ENCODE results near the gene CDC23.

CDC23 gene

DNA sequence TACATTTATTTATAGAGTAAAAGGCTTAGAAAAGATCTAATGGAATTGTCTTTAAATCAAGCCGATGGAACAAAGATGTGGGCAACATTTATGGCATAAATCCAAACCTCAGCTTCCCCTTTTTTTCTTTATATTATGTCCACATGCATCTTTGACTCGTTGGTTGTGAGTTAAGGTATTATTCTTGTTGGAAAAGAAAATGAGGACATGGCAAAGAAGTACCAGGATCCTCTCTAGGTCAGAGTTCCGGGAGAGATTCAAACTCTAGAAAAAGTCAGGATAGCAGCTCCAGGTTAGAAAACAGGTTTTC lies 73.4 kb downstream of the CDC23 start:
- DNase-seq, result no peak

DNA sequence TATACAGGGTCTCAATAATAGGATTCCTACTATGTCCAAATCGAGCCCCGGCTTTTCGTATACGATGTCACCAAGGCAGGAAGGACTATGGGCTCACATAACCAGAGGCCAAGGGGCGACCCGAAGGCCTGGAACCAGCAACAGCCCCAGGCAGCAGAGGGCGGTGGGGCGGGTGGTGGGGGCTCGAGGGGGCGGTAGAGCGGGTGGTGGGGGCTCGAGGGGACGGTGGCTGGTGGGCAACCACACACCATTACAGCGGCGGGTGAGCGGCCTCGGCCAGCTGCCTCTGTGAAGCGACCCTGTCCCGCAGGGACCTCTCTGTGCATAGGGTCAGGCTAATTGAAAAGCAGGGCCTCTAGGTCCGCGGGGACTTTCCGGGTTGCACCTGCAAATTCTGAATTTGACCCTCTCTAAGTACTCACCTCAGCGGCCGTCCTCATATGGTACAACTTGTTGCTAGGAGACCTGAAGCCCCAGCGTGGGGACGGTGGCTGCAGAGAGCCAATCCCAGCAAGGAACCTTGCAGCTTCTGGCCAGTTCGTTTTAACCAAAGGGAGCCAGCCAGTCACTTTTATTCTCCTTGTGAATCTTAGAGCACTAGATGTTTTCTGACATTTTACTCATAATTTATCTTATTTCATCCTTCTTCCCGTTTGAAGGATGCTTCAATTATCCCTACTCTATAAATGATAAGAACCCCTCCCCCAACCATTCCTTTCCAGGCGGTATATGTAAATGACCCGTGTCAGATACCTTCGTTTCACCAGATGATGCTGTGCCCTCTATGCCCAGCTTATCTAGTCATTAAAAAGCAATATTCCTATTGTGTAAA lies 74.0 kb downstream of the CDC23 start, which contains the start of gene NME5:
Gene NME5 (minus strand): TSS at position 480 of the 832 bp plus-strand sequence. CDS start 648 bp downstream, outside the sequence.
- DNase-seq, result no peak
